Stimulated activated CD4-positive, alpha-beta T cell treated with anti-CD3 and anti-CD28 coated beads, Interleukin-15, amount 100 ng/mL, for 1 hour (primary cell): ENCODE results near the gene GALNT16.
"Not testable (repeated sequence)": the region's sequence is repeated elsewhere in the genome, so short reads cannot be mapped to it uniquely, and the experiment has no call there.

Source experiments
- DNase-seq, 2 donors: peaks; one replicate each; pipeline ENCODE4 v3.0.0-alpha.2; 2020; ENCODE audit warnings: low read depth in 1 of 2, low spot score in 1 of 2

The GALNT16 gene

GRCh38 chr14:69259527-69260189, at the start of gene GALNT16:
Gene GALNT16 (plus strand): TSS chr14:69260158. CDS start chr14:69260291, 133 bp downstream.
- no peak for DNase-seq

- DNase-seq = no peak
Measured at GRCh38 chr14:69214393-69214792, 45.6 kb upstream of the GALNT16 start.

GRCh38 chr14:69217663-69218062, 42.3 kb upstream of the GALNT16 start:
- DNase-seq = not testable (repeated sequence)

GRCh38 chr14:69224946-69225345, 35.0 kb upstream of the GALNT16 start:
- DNase-seq = no peak

- DNase-seq = no peak
Measured at GRCh38 chr14:69226178-69226577, 33.8 kb upstream of the GALNT16 start.

- no peak for DNase-seq
Measured at GRCh38 chr14:69226736-69227135, 33.2 kb upstream of the GALNT16 start.

- DNase-seq = no peak
Measured at GRCh38 chr14:69231486-69231885, 28.5 kb upstream of the GALNT16 start.

- no peak for DNase-seq
Measured at GRCh38 chr14:69232388-69232787, 27.6 kb upstream of the GALNT16 start.

GRCh38 chr14:69234106-69234505, 25.9 kb upstream of the GALNT16 start:
- DNase-seq = no peak

- DNase-seq = no peak
Measured at GRCh38 chr14:69235708-69236107, 24.2 kb upstream of the GALNT16 start.

GRCh38 chr14:69237142-69237541, 22.8 kb upstream of the GALNT16 start:
- DNase-seq = no peak

GRCh38 chr14:69237584-69237983, 22.4 kb upstream of the GALNT16 start:
- no peak for DNase-seq

- DNase-seq = no peak
Measured at GRCh38 chr14:69238883-69239282, 21.1 kb upstream of the GALNT16 start.

GRCh38 chr14:69240527-69241173, 19.3 kb upstream of the GALNT16 start:
- no peak for DNase-seq

GRCh38 chr14:69241577-69241976, 18.4 kb upstream of the GALNT16 start:
- DNase-seq = no peak

GRCh38 chr14:69242311-69243224, 17.4 kb upstream of the GALNT16 start:
- DNase-seq = no peak

GRCh38 chr14:69244946-69245345, 15.0 kb upstream of the GALNT16 start:
- no peak for DNase-seq

- DNase-seq = no peak
Measured at GRCh38 chr14:69246331-69246730, 13.6 kb upstream of the GALNT16 start.

GRCh38 chr14:69247676-69248440, 12.1 kb upstream of the GALNT16 start:
- DNase-seq = no peak

GRCh38 chr14:69249603-69250002, 10.4 kb upstream of the GALNT16 start:
- no peak for DNase-seq

- DNase-seq = no peak
Measured at GRCh38 chr14:69252851-69253250, 7.1 kb upstream of the GALNT16 start.
